Ishikawa (cell line): ENCODE measurements around the gene FGFR3.

Source experiments
- EGR1 ChIP-seq: IDR thresholded peaks from 2 replicates; pipeline ENCODE4 v1.6.1; 2012
- EP300 ChIP-seq: IDR thresholded peaks from 2 replicates; pipeline ENCODE4 v1.6.1; 2012; ENCODE audit warnings: borderline replicate concordance
- NFIC ChIP-seq: IDR thresholded peaks from 2 replicates; pipeline ENCODE4 v1.6.1; 2012
- RAD21 ChIP-seq: IDR thresholded peaks from 2 replicates; pipeline ENCODE4 v1.6.1; 2012; ENCODE audit warnings: low read depth
- TAF1 ChIP-seq: IDR thresholded peaks from 2 replicates; pipeline ENCODE4 v1.6.1; 2012; ENCODE audit warnings: low read depth, mild to moderate bottlenecking
- TEAD4 ChIP-seq: IDR thresholded peaks from 2 replicates; pipeline ENCODE4 v1.6.1; 2012
- TF ChIP-seq, protein P1 (sequence below): IDR thresholded peaks from 2 replicates; pipeline ENCODE4 v1.6.1; 2012; ENCODE audit warnings: low read depth, mild to moderate bottlenecking
- TF ChIP-seq, protein P2 (sequence below): IDR thresholded peaks from 2 replicates; pipeline ENCODE4 v1.6.1; 2012
- TF ChIP-seq, protein P3 (sequence below): IDR thresholded peaks from 2 replicates; pipeline ENCODE4 v1.6.1; 2012

DNA sequence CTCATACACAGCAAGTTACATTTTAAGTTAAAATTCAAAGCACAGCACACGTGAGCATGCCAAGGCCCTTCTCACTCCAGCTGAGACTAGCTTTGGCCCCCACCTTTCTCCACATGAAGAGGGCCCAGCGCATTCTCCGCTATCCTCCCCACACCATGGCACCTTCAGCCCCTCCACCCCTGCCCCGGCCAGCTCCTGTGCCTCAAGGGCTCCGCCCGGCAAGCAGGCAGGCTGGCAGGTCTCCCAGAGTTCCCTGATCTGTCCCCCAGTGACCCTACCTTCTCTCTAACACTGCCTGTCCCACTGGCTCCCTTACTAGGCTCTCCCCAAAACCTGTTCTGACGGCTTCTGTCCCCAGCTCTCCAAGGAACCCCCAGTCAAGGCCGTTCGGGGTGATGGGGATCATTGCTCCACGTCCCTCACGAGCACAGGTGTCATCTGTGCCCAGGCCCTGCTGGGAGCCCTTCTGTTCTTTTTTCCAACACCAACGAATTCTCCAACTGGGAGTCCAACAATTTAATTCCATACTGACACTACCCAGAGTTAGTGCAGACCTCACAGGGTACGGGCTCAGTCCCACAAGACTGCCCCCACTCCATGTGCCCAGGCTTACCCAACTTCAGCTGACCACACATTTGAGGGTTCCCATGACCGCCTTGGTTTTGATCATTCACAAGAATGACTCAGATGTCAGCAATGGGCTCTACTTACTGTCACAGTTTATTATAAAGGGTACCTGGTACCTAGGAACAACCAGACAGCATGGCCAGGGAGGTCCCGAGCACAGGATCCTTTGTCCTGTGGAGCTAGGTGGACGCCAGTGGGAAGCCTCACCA, 58.7 kb downstream of the FGFR3 start:
- TF ChIP-seq NFIC (no peak), RAD21 (no peak), TAF1 (no peak), TEAD4 (no peak), EGR1 (no peak), EP300 (no peak)
- TF ChIP-seq, protein P1, sequence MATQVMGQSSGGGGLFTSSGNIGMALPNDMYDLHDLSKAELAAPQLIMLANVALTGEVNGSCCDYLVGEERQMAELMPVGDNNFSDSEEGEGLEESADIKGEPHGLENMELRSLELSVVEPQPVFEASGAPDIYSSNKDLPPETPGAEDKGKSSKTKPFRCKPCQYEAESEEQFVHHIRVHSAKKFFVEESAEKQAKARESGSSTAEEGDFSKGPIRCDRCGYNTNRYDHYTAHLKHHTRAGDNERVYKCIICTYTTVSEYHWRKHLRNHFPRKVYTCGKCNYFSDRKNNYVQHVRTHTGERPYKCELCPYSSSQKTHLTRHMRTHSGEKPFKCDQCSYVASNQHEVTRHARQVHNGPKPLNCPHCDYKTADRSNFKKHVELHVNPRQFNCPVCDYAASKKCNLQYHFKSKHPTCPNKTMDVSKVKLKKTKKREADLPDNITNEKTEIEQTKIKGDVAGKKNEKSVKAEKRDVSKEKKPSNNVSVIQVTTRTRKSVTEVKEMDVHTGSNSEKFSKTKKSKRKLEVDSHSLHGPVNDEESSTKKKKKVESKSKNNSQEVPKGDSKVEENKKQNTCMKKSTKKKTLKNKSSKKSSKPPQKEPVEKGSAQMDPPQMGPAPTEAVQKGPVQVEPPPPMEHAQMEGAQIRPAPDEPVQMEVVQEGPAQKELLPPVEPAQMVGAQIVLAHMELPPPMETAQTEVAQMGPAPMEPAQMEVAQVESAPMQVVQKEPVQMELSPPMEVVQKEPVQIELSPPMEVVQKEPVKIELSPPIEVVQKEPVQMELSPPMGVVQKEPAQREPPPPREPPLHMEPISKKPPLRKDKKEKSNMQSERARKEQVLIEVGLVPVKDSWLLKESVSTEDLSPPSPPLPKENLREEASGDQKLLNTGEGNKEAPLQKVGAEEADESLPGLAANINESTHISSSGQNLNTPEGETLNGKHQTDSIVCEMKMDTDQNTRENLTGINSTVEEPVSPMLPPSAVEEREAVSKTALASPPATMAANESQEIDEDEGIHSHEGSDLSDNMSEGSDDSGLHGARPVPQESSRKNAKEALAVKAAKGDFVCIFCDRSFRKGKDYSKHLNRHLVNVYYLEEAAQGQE: no peak
- TF ChIP-seq, protein P2, sequence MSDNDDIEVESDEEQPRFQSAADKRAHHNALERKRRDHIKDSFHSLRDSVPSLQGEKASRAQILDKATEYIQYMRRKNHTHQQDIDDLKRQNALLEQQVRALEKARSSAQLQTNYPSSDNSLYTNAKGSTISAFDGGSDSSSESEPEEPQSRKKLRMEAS: no peak
- TF ChIP-seq, protein P3, sequence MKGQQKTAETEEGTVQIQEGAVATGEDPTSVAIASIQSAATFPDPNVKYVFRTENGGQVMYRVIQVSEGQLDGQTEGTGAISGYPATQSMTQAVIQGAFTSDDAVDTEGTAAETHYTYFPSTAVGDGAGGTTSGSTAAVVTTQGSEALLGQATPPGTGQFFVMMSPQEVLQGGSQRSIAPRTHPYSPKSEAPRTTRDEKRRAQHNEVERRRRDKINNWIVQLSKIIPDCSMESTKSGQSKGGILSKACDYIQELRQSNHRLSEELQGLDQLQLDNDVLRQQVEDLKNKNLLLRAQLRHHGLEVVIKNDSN: no peak
